Neural progenitor cell (in vitro differentiated cells): Measurements from ENCODE around the gene ALPK1. TPM values are rescaled to one million over a fixed set of nuclear protein-coding genes. Genes with fewer than 3 reads are reported as not detected.
A peak's percentile ranks its signal among the peaks of the same experiment; 100 is the strongest.

ENCODE experiments used
- DNase-seq: peaks from one replicate; pipeline ENCODE4 v3.0.0-alpha.2; 2016; ENCODE audit warnings: low spot score
- H2AFZ ChIP-seq: fragments of 200-600 bp; sonication (generic); replicated peaks from 2 replicates; pipeline ENCODE4 v1.6.1; 2016; ENCODE audit warnings: antibody characterized with exemption
- H3F3A ChIP-seq: fragments of 200-600 bp; sonication (generic); 2 replicates; pipeline ENCODE4 v1.6.1; 2016; ENCODE audit warnings: antibody characterized with exemption, low read depth
- H3K27ac ChIP-seq: fragments of 200-600 bp; sonication (generic); 2 replicates; pipeline ENCODE4 v1.5.1; 2016; ENCODE audit warnings: mild to moderate bottlenecking
- H3K27me3 ChIP-seq: fragments of 200-600 bp; sonication (generic); 2 replicates; pipeline ENCODE4 v1.6.1; 2016; ENCODE audit warnings: mild to moderate bottlenecking, moderate library complexity
- H3K36me3 ChIP-seq: fragments of 200-600 bp; sonication (generic); 2 replicates; pipeline ENCODE4 v1.5.1; 2016
- H3K4me1 ChIP-seq: fragments of 200-600 bp; sonication (generic); 2 replicates; pipeline ENCODE4 v1.6.1; 2016; ENCODE audit warnings: mixed run types
- H3K4me2 ChIP-seq: fragments of 200-600 bp; sonication (generic); 2 replicates; pipeline ENCODE4 v1.6.1; 2016
- H3K4me3 ChIP-seq: fragments of 200-600 bp; sonication (generic); 2 replicates; pipeline ENCODE4 v1.5.1; 2016
- H3K79me2 ChIP-seq: fragments of 200-600 bp; sonication (generic); 2 replicates; pipeline ENCODE4 v1.6.1; 2016; ENCODE audit warnings: low read depth
- H3K9ac ChIP-seq: fragments of 200-600 bp; sonication (generic); 2 replicates; pipeline ENCODE4 v1.6.1; 2016
- H3K9me3 ChIP-seq: fragments of 200-600 bp; sonication (generic); 2 replicates; pipeline ENCODE4 v1.5.1; 2016; ENCODE audit warnings: low read depth
- H4K20me1 ChIP-seq: fragments of 200-600 bp; sonication (generic); 2 replicates; pipeline ENCODE4 v1.6.1; 2016; ENCODE audit warnings: low read depth
- H3K27ac Mint-ChIP-seq: 3 replicates; pipeline ENCODE4 v1.8.0; 2021; ENCODE audit warnings: mixed read lengths
- H3K27me3 Mint-ChIP-seq: 2 replicates; pipeline ENCODE4 v1.8.0; 2022; ENCODE audit warnings: low read depth, mild to moderate bottlenecking, inconsistent platforms, moderate library complexity, mixed read lengths; ENCODE audit not compliant: insufficient read depth
- H3K36me3 Mint-ChIP-seq: 3 replicates; pipeline ENCODE4 v1.8.0; 2021; ENCODE audit warnings: mixed read lengths
- H3K4me1 Mint-ChIP-seq: 3 replicates; pipeline ENCODE4 v1.8.0; 2021; ENCODE audit warnings: mixed read lengths
- H3K4me3 Mint-ChIP-seq: 3 replicates; pipeline ENCODE4 v1.8.0; 2021; ENCODE audit warnings: mild to moderate bottlenecking, moderate library complexity, mixed read lengths
- H3K9me3 Mint-ChIP-seq: 3 replicates; pipeline ENCODE4 v1.8.0; 2020; ENCODE audit warnings: mixed read lengths
- EZH2 ChIP-seq: fragments of 200-600 bp; sonication (generic); IDR thresholded peaks from 2 replicates; pipeline ENCODE4 v1.6.1; 2017; ENCODE audit warnings: antibody characterized with exemption, mild to moderate bottlenecking, moderate library complexity
- EZH2phosphoT487 ChIP-seq: fragments of 200-600 bp; sonication (generic); IDR thresholded peaks from 2 replicates; pipeline ENCODE4 v1.6.1; 2017; ENCODE audit warnings: antibody characterized with exemption
- total RNA-seq: library from RNA; depleted of rRNA; stranded (reverse); fragments of >200 nt; gene quantifications from 2 replicates; pipeline ENCODE4 v1.2.3, GENCODE V29; 2015; ENCODE audit warnings: low replicate concordance
- TF ChIP-seq, protein P1 (sequence below): fragments of 200-600 bp; sonication (generic); IDR thresholded peaks from 2 replicates; pipeline ENCODE4 v1.5.1; 2017; ENCODE audit warnings: antibody characterized with exemption, mild to moderate bottlenecking

Gene ALPK1
- total RNA-seq, 1 donor from 2014 or later: 0.41 TPM

DNA sequence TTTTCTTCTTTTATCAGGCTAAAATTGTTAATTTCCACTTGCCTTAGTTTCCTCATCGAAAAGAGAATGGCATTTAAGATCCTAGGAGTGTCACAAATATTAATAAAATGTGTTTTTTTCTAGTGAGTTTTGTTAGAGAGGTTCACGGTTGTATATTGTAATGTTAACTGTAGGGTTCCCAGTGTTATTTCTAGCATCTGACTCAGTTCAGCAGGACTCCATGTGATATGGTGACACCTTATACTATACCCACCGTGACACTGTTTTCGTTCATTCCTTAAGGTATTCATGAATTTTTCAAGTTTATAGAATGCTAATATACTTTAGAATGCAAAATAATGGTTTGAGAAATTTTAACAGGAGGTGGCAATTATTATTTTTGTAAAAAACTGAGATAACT, 128.7 kb downstream of the ALPK1 start:
- Histone ChIP-seq H3K9me3 (no peaks in the 10 kb centered on the region), H4K20me1 (no peaks in the 10 kb centered on the region), H3K27me3 (no peaks in the 10 kb centered on the region), H3K4me1 (peaks cover 32% of the 10 kb centered on the region), H3K27ac (no peak overlapping the region), H3F3A (peaks cover 12% of the 10 kb centered on the region), H3K4me3 (no peak overlapping the region), H3K36me3 (no peaks in the 10 kb centered on the region), H3K9ac (no peak overlapping the region), H2AFZ (peak overlapping the region; percentile 81), H3K79me2 (no peaks in the 10 kb centered on the region), H3K4me2 (peak overlapping the region; percentile 61)
- TF ChIP-seq EZH2: no peak
- TF ChIP-seq, protein P1, sequence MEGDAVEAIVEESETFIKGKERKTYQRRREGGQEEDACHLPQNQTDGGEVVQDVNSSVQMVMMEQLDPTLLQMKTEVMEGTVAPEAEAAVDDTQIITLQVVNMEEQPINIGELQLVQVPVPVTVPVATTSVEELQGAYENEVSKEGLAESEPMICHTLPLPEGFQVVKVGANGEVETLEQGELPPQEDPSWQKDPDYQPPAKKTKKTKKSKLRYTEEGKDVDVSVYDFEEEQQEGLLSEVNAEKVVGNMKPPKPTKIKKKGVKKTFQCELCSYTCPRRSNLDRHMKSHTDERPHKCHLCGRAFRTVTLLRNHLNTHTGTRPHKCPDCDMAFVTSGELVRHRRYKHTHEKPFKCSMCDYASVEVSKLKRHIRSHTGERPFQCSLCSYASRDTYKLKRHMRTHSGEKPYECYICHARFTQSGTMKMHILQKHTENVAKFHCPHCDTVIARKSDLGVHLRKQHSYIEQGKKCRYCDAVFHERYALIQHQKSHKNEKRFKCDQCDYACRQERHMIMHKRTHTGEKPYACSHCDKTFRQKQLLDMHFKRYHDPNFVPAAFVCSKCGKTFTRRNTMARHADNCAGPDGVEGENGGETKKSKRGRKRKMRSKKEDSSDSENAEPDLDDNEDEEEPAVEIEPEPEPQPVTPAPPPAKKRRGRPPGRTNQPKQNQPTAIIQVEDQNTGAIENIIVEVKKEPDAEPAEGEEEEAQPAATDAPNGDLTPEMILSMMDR: no peak
- no peak overlapping the region for H3K4me3 Mint-ChIP-seq
- H3K27me3 Mint-ChIP-seq: peaks cover 7% of the 10 kb centered on the region
- H3K27ac Mint-ChIP-seq: no peak overlapping the region
- no peaks in the 10 kb centered on the region for H3K9me3 Mint-ChIP-seq
- no peak for DNase-seq
- H3K36me3 Mint-ChIP-seq: no peaks in the 10 kb centered on the region
- peaks cover 6% of the 10 kb centered on the region for H3K4me1 Mint-ChIP-seq

DNA sequence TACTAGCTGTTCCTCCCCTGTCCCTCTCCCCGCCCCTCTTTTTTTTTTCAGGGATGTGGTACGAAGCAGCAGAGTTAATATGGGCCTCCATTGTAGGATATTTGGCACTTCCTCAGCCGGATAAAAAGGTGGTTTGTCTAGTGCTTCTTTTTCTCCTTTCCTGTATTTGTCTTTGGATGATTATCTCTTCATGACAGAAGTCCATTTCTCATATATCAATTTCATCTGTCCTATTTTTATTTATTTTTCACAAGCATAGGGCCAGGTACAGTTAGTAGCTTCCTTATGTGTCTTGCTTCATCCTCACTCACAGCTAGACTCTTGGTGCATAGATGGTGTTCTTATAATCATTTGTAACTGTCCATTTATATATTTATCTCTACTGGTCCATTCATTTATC, 129.2 kb downstream of the ALPK1 start:
- H3K27ac Mint-ChIP-seq: no peak overlapping the region
- Histone ChIP-seq H4K20me1 (no peaks in the 10 kb centered on the region), H2AFZ (no peak overlapping the region), H3F3A (peaks cover 12% of the 10 kb centered on the region), H3K4me2 (no peak overlapping the region), H3K4me1 (peaks cover 32% of the 10 kb centered on the region), H3K27ac (no peak overlapping the region), H3K9me3 (no peaks in the 10 kb centered on the region), H3K4me3 (no peak overlapping the region), H3K36me3 (no peaks in the 10 kb centered on the region), H3K27me3 (peaks cover under 1% of the 10 kb centered on the region), H3K79me2 (no peaks in the 10 kb centered on the region), H3K9ac (no peak overlapping the region)
- H3K9me3 Mint-ChIP-seq: no peaks in the 10 kb centered on the region
- no peak overlapping the region for H3K4me3 Mint-ChIP-seq
- no peaks in the 10 kb centered on the region for H3K36me3 Mint-ChIP-seq
- TF ChIP-seq, protein P1: no peak
- TF ChIP-seq EZH2 (no peak), EZH2phosphoT487 (no peak)
- peaks cover 6% of the 10 kb centered on the region for H3K4me1 Mint-ChIP-seq
- H3K27me3 Mint-ChIP-seq: peaks cover 7% of the 10 kb centered on the region
- DNase-seq: no peak

DNA sequence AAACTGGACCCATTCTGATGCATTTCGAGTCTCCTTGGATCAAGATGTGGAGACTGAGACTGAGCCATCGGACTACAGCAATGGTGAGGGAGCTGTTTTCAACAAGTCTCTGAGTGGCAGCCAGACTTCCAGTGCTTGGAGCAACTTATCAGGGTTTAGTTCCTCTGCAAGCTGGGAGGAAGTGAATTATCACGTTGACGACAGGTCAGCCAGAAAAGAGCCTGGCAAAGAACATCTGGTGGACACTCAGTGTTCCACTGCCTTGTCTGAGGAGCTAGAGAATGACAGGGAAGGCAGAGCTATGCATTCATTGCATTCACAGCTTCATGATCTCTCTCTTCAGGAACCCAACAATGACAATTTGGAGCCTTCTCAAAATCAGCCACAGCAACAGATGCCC, 134.0 kb downstream of the ALPK1 start:
- no peak overlapping the region for H3K4me3 ChIP-seq
- peaks cover 6% of the 10 kb centered on the region for H3K4me1 ChIP-seq
- no peak overlapping the region for H3K27ac ChIP-seq
- H3K9me3 Mint-ChIP-seq: no peaks in the 10 kb centered on the region
- peaks cover 12% of the 10 kb centered on the region for H3K27me3 ChIP-seq
- no peak overlapping the region for H3K27ac Mint-ChIP-seq
- H2AFZ ChIP-seq: no peak overlapping the region
- H3K27me3 Mint-ChIP-seq: peaks cover 3% of the 10 kb centered on the region
- H3K79me2 ChIP-seq: no peaks in the 10 kb centered on the region
- no peaks in the 10 kb centered on the region for H3K9me3 ChIP-seq
- TF ChIP-seq, protein P1: no peak
- TF ChIP-seq EZH2 (no peak), EZH2phosphoT487 (no peak)
- no peaks in the 10 kb centered on the region for H3K36me3 Mint-ChIP-seq
- no peaks in the 10 kb centered on the region for H3K4me1 Mint-ChIP-seq
- no peak overlapping the region for H3K4me2 ChIP-seq
- no peaks in the 10 kb centered on the region for H3K36me3 ChIP-seq
- H3K4me3 Mint-ChIP-seq: no peak overlapping the region
- DNase-seq: no peak
- H3F3A ChIP-seq: no peaks in the 10 kb centered on the region
- no peak overlapping the region for H3K9ac ChIP-seq
- H4K20me1 ChIP-seq: no peaks in the 10 kb centered on the region
